Natural killer cell (primary cell): Measurements from ENCODE around the gene METTL24. TPM values are rescaled to one million over a fixed set of nuclear protein-coding genes. Genes with fewer than 3 reads are reported as not detected.
"Not testable (repeated sequence)": the region's sequence is repeated elsewhere in the genome, so short reads cannot be mapped to it uniquely, and the experiment has no call there.

Source experiments
- ATAC-seq, 3 donors: fragments of 150-1000 bp in 2 of 3; fragments of 200-7000 bp in 1 of 3; cut with Tn5 transposase; 1 replicate in 1 of 3; 2 replicates in 2 of 3; pipeline ENCODE4 v1.10.0; 2021; ENCODE audit warnings: mild to moderate bottlenecking in 2 of 3, moderate library complexity in 2 of 3
- DNase-seq, 2 donors: peaks; one replicate each; pipeline versions ENCODE4 v3.0.0 to v3.0.0-alpha.2; 2013 to 2021; ENCODE audit warnings: mixed read lengths in 1 of 2
- H3K27ac ChIP-seq: one replicate; pipeline ENCODE4 v1.5.1; 2013; ENCODE audit warnings: mild to moderate bottlenecking, low read length
- H3K27me3 ChIP-seq: one replicate; pipeline ENCODE4 v1.6.1; 2013; ENCODE audit warnings: low read length; ENCODE audit not compliant: control insufficient read depth, insufficient read depth
- H3K36me3 ChIP-seq: one replicate; pipeline ENCODE4 v1.6.1; 2013; ENCODE audit warnings: low read length; ENCODE audit not compliant: control insufficient read depth, insufficient read depth
- H3K4me1 ChIP-seq: one replicate; pipeline ENCODE4 v1.6.1; 2013; ENCODE audit warnings: low read length; ENCODE audit not compliant: control insufficient read depth, insufficient read depth
- H3K4me3 ChIP-seq: one replicate; pipeline ENCODE4 v1.5.1; 2013; ENCODE audit warnings: low read length
- H3K9me3 ChIP-seq: one replicate; pipeline ENCODE4 v1.6.1; 2013; ENCODE audit warnings: low read length; ENCODE audit not compliant: control insufficient read depth, insufficient read depth
- H3K27ac Mint-ChIP-seq, 2 donors: one replicate each; pipeline ENCODE4 v1.8.0; 2022; ENCODE audit warnings: mild to moderate bottlenecking in 2 of 2, mixed read lengths in 2 of 2, moderate library complexity in 1 of 2
- H3K27me3 Mint-ChIP-seq, 2 donors: one replicate each; pipeline ENCODE4 v1.8.0; 2022; ENCODE audit warnings: low read depth in 2 of 2, mixed read lengths in 2 of 2
- H3K36me3 Mint-ChIP-seq: one replicate; pipeline ENCODE4 v1.8.0; 2022; ENCODE audit warnings: mixed read lengths
- H3K4me1 Mint-ChIP-seq, 2 donors: one replicate each; pipeline ENCODE4 v1.8.0; 2022; ENCODE audit warnings: mixed read lengths in 2 of 2
- H3K4me3 Mint-ChIP-seq: one replicate; pipeline ENCODE4 v1.8.0; 2022; ENCODE audit warnings: mild to moderate bottlenecking, moderate library complexity, mixed read lengths
- H3K9me3 Mint-ChIP-seq, 2 donors: one replicate each; pipeline ENCODE4 v1.8.0; 2022; ENCODE audit warnings: mixed read lengths in 2 of 2
- CTCF ChIP-seq: fragments of 200-600 bp; IDR thresholded peaks from one replicate; pipeline ENCODE4 v1.8.0; 2022; ENCODE audit warnings: antibody characterized with exemption
- whole genome bisulfite sequencing: methylation state at CpG from one replicate; pipeline ENCODE4 v1.1.7; 2013; ENCODE audit warnings: missing lambda C conversion rate; ENCODE audit not compliant: insufficient coverage; 5-methylcytosine and 5-hydroxymethylcytosine counted together
- intact Hi-C: fragments of 100-400 bp; cut with micrococcal nuclease; formaldehyde crosslinking; loops from one replicate; pipeline ENCODE4 v1.14.2; 2022
- total RNA-seq, 4 donors: library from RNA; stranded (reverse); fragments of 120-200 nt in 1 of 4; gene quantifications; one replicate each; pipeline versions ENCODE4 v1.2.3 to v1.2.4, GENCODE V29; 2013 to 2022

Gene METTL24
- total RNA-seq, 3 donors from 2014 or later (not counting 1 experiment from before 2014, with no cell fraction given), result 0.24 to 1.00 TPM; not detected in 1

GRCh38 chr6:110250058-110250457 lies 108.1 kb downstream of the METTL24 start:
- Histone ChIP-seq H3K4me1 (no peaks in the 10 kb centered on the region), H3K36me3 (no peaks in the 10 kb centered on the region), H3K9me3 (no peaks in the 10 kb centered on the region), H3K27ac (no peak overlapping the region), H3K4me3 (no peak overlapping the region), H3K27me3 (no peaks in the 10 kb centered on the region)
- H3K27me3 Mint-ChIP-seq, result peaks cover 0 to under 1% of the 10 kb centered on the region in 2 donors
- no peaks in the 10 kb centered on the region for H3K9me3 Mint-ChIP-seq
- no peaks in the 10 kb centered on the region for H3K36me3 Mint-ChIP-seq
- no peak overlapping the region for H3K4me3 Mint-ChIP-seq
- no peak for ATAC-seq
- intact Hi-C loops, result no loop called here
- no peak for TF ChIP-seq CTCF
- 94% methylated on average over 3 of the region's 4 CpGs for WGBS
- no peaks in the 10 kb centered on the region for H3K4me1 Mint-ChIP-seq
- H3K27ac Mint-ChIP-seq, result no peak overlapping the region
- DNase-seq, result no peak

- Histone ChIP-seq H3K4me1 (no peaks in the 10 kb centered on the region), H3K27ac (no peak overlapping the region), H3K4me3 (no peak overlapping the region), H3K27me3 (no peaks in the 10 kb centered on the region), H3K9me3 (no peaks in the 10 kb centered on the region), H3K36me3 (no peaks in the 10 kb centered on the region)
- intact Hi-C loops, result no loop called here
- no peak for ATAC-seq
- no peaks in the 10 kb centered on the region for H3K36me3 Mint-ChIP-seq
- H3K27ac Mint-ChIP-seq, result no peak overlapping the region
- no peak overlapping the region for H3K4me3 Mint-ChIP-seq
- H3K27me3 Mint-ChIP-seq, result no peaks in the 10 kb centered on the region
- no peaks in the 10 kb centered on the region for H3K9me3 Mint-ChIP-seq
- no peak for TF ChIP-seq CTCF
- no peaks in the 10 kb centered on the region for H3K4me1 Mint-ChIP-seq
- 100% methylated on average over 2 of the region's 3 CpGs for WGBS
- DNase-seq, result no peak
Measured at GRCh38 chr6:110246900-110247546, 111.1 kb downstream of the METTL24 start.

- H3K9me3 ChIP-seq, result no peaks in the 10 kb centered on the region
- DNase-seq (no peak), ATAC-seq (no peak)
- H3K4me1 ChIP-seq, result no peaks in the 10 kb centered on the region
- no peak for TF ChIP-seq CTCF
- H3K36me3 ChIP-seq, result no peaks in the 10 kb centered on the region
- H3K27ac Mint-ChIP-seq, result no peak overlapping the region
- H3K4me1 Mint-ChIP-seq, result no peaks in the 10 kb centered on the region
- no peak overlapping the region for H3K27ac ChIP-seq
- no peaks in the 10 kb centered on the region for H3K27me3 Mint-ChIP-seq
- intact Hi-C loops, result no loop called here
- H3K27me3 ChIP-seq, result no peaks in the 10 kb centered on the region
- H3K36me3 Mint-ChIP-seq, result no peaks in the 10 kb centered on the region
- no peak overlapping the region for H3K4me3 Mint-ChIP-seq
- no peak overlapping the region for H3K4me3 ChIP-seq
- WGBS, result 100% methylated on average over 2 of the region's 3 CpGs
- H3K9me3 Mint-ChIP-seq, result no peaks in the 10 kb centered on the region
Measured at GRCh38 chr6:110246378-110246777, 111.8 kb downstream of the METTL24 start.

GRCh38 chr6:110244621-110245020 lies 113.5 kb downstream of the METTL24 start:
- H3K4me1 Mint-ChIP-seq, H3K4me3 Mint-ChIP-seq, H3K36me3 Mint-ChIP-seq: not testable (repeated sequence)

More at GRCh38 chr6:110244621-110245020, 113.5 kb downstream of the METTL24 start:
- 100% methylated on average over 1 of the region's 3 CpGs for WGBS
- H3K27me3 ChIP-seq, H3K36me3 ChIP-seq, H3K27ac ChIP-seq, intact Hi-C loops, H3K27ac Mint-ChIP-seq, DNase-seq, H3K4me3 ChIP-seq, H3K9me3 Mint-ChIP-seq, H3K4me1 ChIP-seq, ATAC-seq, H3K27me3 Mint-ChIP-seq, H3K9me3 ChIP-seq: not testable (repeated sequence)
